Hepatocyte (in vitro differentiated cells): ENCODE measurements around the gene GRAP2.
"Not testable (repeated sequence)": the region's sequence is repeated elsewhere in the genome, so short reads cannot be mapped to it uniquely, and the experiment has no call there.

Experiments used
- CTCF ChIP-seq: fragments of 200-600 bp; sonication (generic); IDR thresholded peaks from 2 replicates; pipeline ENCODE4 v1.5.1; 2016; ENCODE audit warnings: antibody characterized with exemption, mild to moderate bottlenecking; ENCODE audit not compliant: poor library complexity
- EZH2 ChIP-seq: fragments of 200-600 bp; sonication (generic); IDR thresholded peaks from 2 replicates; pipeline ENCODE4 v1.6.1; 2016; ENCODE audit warnings: antibody characterized with exemption, mild to moderate bottlenecking, borderline replicate concordance

- not testable (repeated sequence) for TF ChIP-seq CTCF, EZH2
These were observed 50.9 kb downstream of the GRAP2 start for GRCh38 chr22:39951603-39952293.
